NT2/D1 (cell line): Measurements from ENCODE around the gene FAM3D.
A peak's percentile ranks its signal among the peaks of the same experiment; 100 is the strongest.

Source experiments
- DNase-seq: peaks from one replicate; pipeline ENCODE4 v3.0.0-alpha.2; 2011; ENCODE audit warnings: low read depth, low spot score
- H3K27me3 ChIP-seq: 2 replicates; pipeline ENCODE4 v1.6.0; 2011; ENCODE audit warnings: mild to moderate bottlenecking; ENCODE audit not compliant: insufficient read length, insufficient read depth
- H3K36me3 ChIP-seq: 2 replicates; pipeline ENCODE4 v1.6.1; 2011; ENCODE audit warnings: mild to moderate bottlenecking, low read length, mixed read lengths; ENCODE audit not compliant: insufficient read depth, insufficient read length
- H3K4me1 ChIP-seq: 2 replicates; pipeline ENCODE4 v1.5.1; 2011; ENCODE audit not compliant: insufficient read depth, insufficient read length
- H3K4me3 ChIP-seq: 2 replicates; pipeline ENCODE4 v1.5.1; 2011; ENCODE audit warnings: low read depth; ENCODE audit not compliant: insufficient read length
- H3K9ac ChIP-seq: 2 replicates; pipeline ENCODE4 v1.6.0; 2011; ENCODE audit warnings: low read depth; ENCODE audit not compliant: insufficient read length
- H3K9me3 ChIP-seq: 2 replicates; pipeline ENCODE4 v1.5.1; 2011; ENCODE audit warnings: mild to moderate bottlenecking, low read length; ENCODE audit not compliant: insufficient read depth
- SUZ12 ChIP-seq: IDR thresholded peaks from 2 replicates; pipeline ENCODE4 v1.6.1; 2011; ENCODE audit not compliant: insufficient read length, insufficient read depth; ENCODE audit errors: extremely low read depth
- YY1 ChIP-seq: IDR thresholded peaks from 2 replicates; pipeline ENCODE4 v1.6.1; 2011; ENCODE audit not compliant: insufficient read length, insufficient read depth
- ZNF274 ChIP-seq: IDR thresholded peaks from 2 replicates; pipeline ENCODE4 v1.6.1; 2011; ENCODE audit warnings: mild to moderate bottlenecking, low read depth, low read length

Gene FAM3D

GRCh38 chr3:58651276-58651675, 15.3 kb downstream of the FAM3D start:
- H3K9me3 ChIP-seq = no peaks in the 10 kb centered on the region; the same call in 1 of the 2 replicates
- H3K27me3 ChIP-seq = peaks cover 5% of the 10 kb centered on the region
- H3K4me3 ChIP-seq = no peak overlapping the region
- no peak for DNase-seq
- no peaks in the 10 kb centered on the region for H3K36me3 ChIP-seq
- H3K9ac ChIP-seq = no peak overlapping the region
- TF ChIP-seq SUZ12 (no peak), YY1 (no peak), ZNF274 (no peak)
- H3K4me1 ChIP-seq = peaks cover 6% of the 10 kb centered on the region

GRCh38 chr3:58647381-58648141, 19.0 kb downstream of the FAM3D start:
- Histone ChIP-seq H3K4me3 (no peak overlapping the region), H3K27me3 (peaks cover 5% of the 10 kb centered on the region)

GRCh38 chr3:58646503-58646902, 20.1 kb downstream of the FAM3D start:
- H3K9me3 ChIP-seq = no peaks in the 10 kb centered on the region; the same call in 1 of the 2 replicates
- no peak overlapping the region for H3K9ac ChIP-seq
- H3K36me3 ChIP-seq = no peaks in the 10 kb centered on the region
- TF ChIP-seq SUZ12 (no peak), YY1 (no peak), ZNF274 (no peak)
- no peak overlapping the region for H3K4me3 ChIP-seq
- DNase-seq = no peak
- H3K27me3 ChIP-seq = peaks cover 14% of the 10 kb centered on the region
- peaks cover 6% of the 10 kb centered on the region for H3K4me1 ChIP-seq

More at GRCh38 chr3:58647381-58648141, 19.0 kb downstream of the FAM3D start:
- peaks cover 6% of the 10 kb centered on the region for H3K4me1 ChIP-seq
- no peaks in the 10 kb centered on the region for H3K36me3 ChIP-seq
- H3K9ac ChIP-seq = no peak overlapping the region
- TF ChIP-seq YY1 (no peak), ZNF274 (no peak), SUZ12 (no peak)
- no peaks in the 10 kb centered on the region; the same call in 1 of the 2 replicates for H3K9me3 ChIP-seq
- DNase-seq = no peak

- no peaks in the 10 kb centered on the region for H3K36me3 ChIP-seq
Observed at GRCh38 chr3:58645726-58646125, 20.8 kb downstream of the FAM3D start.

GRCh38 chr3:58642846-58643245, 23.7 kb downstream of the FAM3D start:
- no peak overlapping the region for H3K9ac ChIP-seq
- DNase-seq = no peak
- no peaks in the 10 kb centered on the region for H3K36me3 ChIP-seq
- no peak overlapping the region for H3K4me3 ChIP-seq
- H3K9me3 ChIP-seq = no peaks in the 10 kb centered on the region; the same call in 1 of the 2 replicates
- H3K4me1 ChIP-seq = no peaks in the 10 kb centered on the region
- peaks cover 38% of the 10 kb centered on the region for H3K27me3 ChIP-seq
- TF ChIP-seq SUZ12 (no peak), YY1 (no peak), ZNF274 (no peak)

More at GRCh38 chr3:58645726-58646125, 20.8 kb downstream of the FAM3D start:
- Histone ChIP-seq H3K27me3 (peaks cover 20% of the 10 kb centered on the region), H3K4me3 (no peak overlapping the region), H3K9ac (no peak overlapping the region), H3K4me1 (peaks cover 6% of the 10 kb centered on the region), H3K9me3 (no peaks in the 10 kb centered on the region; the same call in 1 of the 2 replicates)
- no peak for DNase-seq
- TF ChIP-seq SUZ12 (no peak), YY1 (no peak), ZNF274 (no peak)

- no peaks in the 10 kb centered on the region; the same call in 1 of the 2 replicates for H3K9me3 ChIP-seq
- no peak overlapping the region for H3K9ac ChIP-seq
- no peaks in the 10 kb centered on the region for H3K4me1 ChIP-seq
- no peaks in the 10 kb centered on the region for H3K36me3 ChIP-seq
- H3K27me3 ChIP-seq = peaks cover 52% of the 10 kb centered on the region
- H3K4me3 ChIP-seq = no peak overlapping the region
- peak; percentile 75 for DNase-seq
- TF ChIP-seq ZNF274 (no peak), SUZ12 (no peak), YY1 (no peak)
Observed at GRCh38 chr3:58640700-58641372, 25.7 kb downstream of the FAM3D start.

GRCh38 chr3:58639842-58640241, 26.7 kb downstream of the FAM3D start:
- no peaks in the 10 kb centered on the region for H3K36me3 ChIP-seq
- TF ChIP-seq YY1 (no peak), ZNF274 (no peak), SUZ12 (no peak)
- DNase-seq = no peak
- H3K9me3 ChIP-seq = no peaks in the 10 kb centered on the region; the same call in 1 of the 2 replicates
- H3K9ac ChIP-seq = no peak overlapping the region
- no peaks in the 10 kb centered on the region for H3K4me1 ChIP-seq
- peaks cover 55% of the 10 kb centered on the region for H3K27me3 ChIP-seq
- H3K4me3 ChIP-seq = no peak overlapping the region
